HG03139 (cell line): Measurements from ENCODE around the gene MDH1.
A peak's percentile ranks its signal among the peaks of the same experiment; 100 is the strongest.
"Not testable (repeated sequence)": the region's sequence is repeated elsewhere in the genome, so short reads cannot be mapped to it uniquely, and the experiment has no call there.

Source experiments
- ATAC-seq: cut with Tn5 transposase; IDR thresholded peaks from one replicate; pipeline ENCODE4 v1.9.1; 2021; ENCODE audit not compliant: unreplicated experiment

Gene MDH1

GRCh38 chr2:63588385-63589147, at the start of gene MDH1, which contains the start of gene WDPCP:
Gene MDH1 (plus strand): TSS chr2:63588963. CDS start chr2:63589044, 81 bp downstream.
Gene WDPCP (minus strand): TSS chr2:63588477. CDS start chr2:63588271, 206 bp downstream.
- ATAC-seq: peak; percentile 87

- no peak for ATAC-seq
Measured at GRCh38 chr2:63539416-63540162, 49.2 kb upstream of the MDH1 start.

- ATAC-seq: no peak
Measured at GRCh38 chr2:63544017-63544627, 44.6 kb upstream of the MDH1 start.

GRCh38 chr2:63545023-63545422, 43.7 kb upstream of the MDH1 start:
- ATAC-seq: no peak

- no peak for ATAC-seq
Measured at GRCh38 chr2:63553049-63553448, 35.7 kb upstream of the MDH1 start.

GRCh38 chr2:63555299-63555698, 33.5 kb upstream of the MDH1 start:
- ATAC-seq: no peak

- no peak for ATAC-seq
Measured at GRCh38 chr2:63555931-63556330, 32.8 kb upstream of the MDH1 start.

GRCh38 chr2:63557819-63558218, 30.9 kb upstream of the MDH1 start:
- not testable (repeated sequence) for ATAC-seq

- ATAC-seq: not testable (repeated sequence)
Measured at GRCh38 chr2:63558922-63559321, 29.8 kb upstream of the MDH1 start.

GRCh38 chr2:63562751-63563150, 26.0 kb upstream of the MDH1 start:
- no peak for ATAC-seq

GRCh38 chr2:63569740-63570139, 19.0 kb upstream of the MDH1 start:
- no peak for ATAC-seq

GRCh38 chr2:63571291-63571690, 17.5 kb upstream of the MDH1 start:
- no peak for ATAC-seq

GRCh38 chr2:63572001-63572400, 16.8 kb upstream of the MDH1 start:
- ATAC-seq: no peak

- ATAC-seq: not testable (repeated sequence)
Measured at GRCh38 chr2:63573026-63573425, 15.7 kb upstream of the MDH1 start.

GRCh38 chr2:63573726-63574345, 14.9 kb upstream of the MDH1 start:
- not testable (repeated sequence) for ATAC-seq

- no peak for ATAC-seq
Measured at GRCh38 chr2:63576546-63576945, 12.2 kb upstream of the MDH1 start.

- ATAC-seq: no peak
Measured at GRCh38 chr2:63578767-63579166, 10.0 kb upstream of the MDH1 start.

- no peak for ATAC-seq
Measured at GRCh38 chr2:63580651-63581297, 8.0 kb upstream of the MDH1 start.

- ATAC-seq: no peak
Measured at GRCh38 chr2:63581298-63581961, 7.3 kb upstream of the MDH1 start.

- no peak for ATAC-seq
Measured at GRCh38 chr2:63582873-63583272, 5.9 kb upstream of the MDH1 start.
